GM18499 (cell line): Measurements from ENCODE around the gene ZNF682.
"Not testable (repeated sequence)": the region's sequence is repeated elsewhere in the genome, so short reads cannot be mapped to it uniquely, and the experiment has no call there.

ENCODE experiments used
- ATAC-seq: cut with Tn5 transposase; IDR thresholded peaks from one replicate; pipeline ENCODE4 v1.9.1; 2021; ENCODE audit warnings: moderate number of reproducible peaks; ENCODE audit not compliant: insufficient read depth, unreplicated experiment

Gene ZNF682

GRCh38 chr19:20005741-20006140 is 33.6 kb downstream of the ZNF682 start:
- ATAC-seq, result no peak

GRCh38 chr19:19997656-19998268 is 41.5 kb downstream of the ZNF682 start:
- ATAC-seq, result no peak

- ATAC-seq, result no peak
Observed at GRCh38 chr19:19966862-19967261, 72.4 kb downstream of the ZNF682 start.

- not testable (repeated sequence) for ATAC-seq
Observed at GRCh38 chr19:19966126-19966525, 73.2 kb downstream of the ZNF682 start.

GRCh38 chr19:19964416-19964815 is 74.9 kb downstream of the ZNF682 start:
- ATAC-seq, result no peak

GRCh38 chr19:19959151-19959799 is 80.0 kb downstream of the ZNF682 start:
- not testable (repeated sequence) for ATAC-seq

- not testable (repeated sequence) for ATAC-seq
Observed at GRCh38 chr19:19957766-19958165, 81.5 kb downstream of the ZNF682 start.

- ATAC-seq, result no peak
Observed at GRCh38 chr19:19956434-19957075, 82.8 kb downstream of the ZNF682 start.

- no peak for ATAC-seq
Observed at GRCh38 chr19:19955208-19955607, 84.1 kb downstream of the ZNF682 start.
